B cell (primary cell): ENCODE data around the gene RARB.

ENCODE experiments used
- CTCF ChIP-seq: fragments of 200-600 bp; IDR thresholded peaks from one replicate; pipeline ENCODE4 v1.8.0; 2022; ENCODE audit warnings: antibody characterized with exemption, mild to moderate bottlenecking
- EZH2 ChIP-seq: IDR thresholded peaks from 2 replicates; pipeline ENCODE4 v1.6.1; 2012; ENCODE audit warnings: borderline replicate concordance, low read depth, mild to moderate bottlenecking, moderate library complexity, low read length; ENCODE audit not compliant: insufficient read depth, poor library complexity, severe bottlenecking

- TF ChIP-seq CTCF (no peak), EZH2 (no peak)
Observed at GRCh38 chr3:25444273-25444672, 16.2 kb downstream of the RARB start.
